Stimulated activated CD4-positive, alpha-beta T cell treated with anti-CD3 and anti-CD28 coated beads, Interleukin-2, amount 100 ng/mL, for 4 hours (primary cell): ENCODE results near the gene HSBP1.

Experiments used
- DNase-seq: peaks from one replicate; pipeline ENCODE4 v3.0.0-alpha.2; 2020; ENCODE audit warnings: low read depth

HSBP1 gene

DNA sequence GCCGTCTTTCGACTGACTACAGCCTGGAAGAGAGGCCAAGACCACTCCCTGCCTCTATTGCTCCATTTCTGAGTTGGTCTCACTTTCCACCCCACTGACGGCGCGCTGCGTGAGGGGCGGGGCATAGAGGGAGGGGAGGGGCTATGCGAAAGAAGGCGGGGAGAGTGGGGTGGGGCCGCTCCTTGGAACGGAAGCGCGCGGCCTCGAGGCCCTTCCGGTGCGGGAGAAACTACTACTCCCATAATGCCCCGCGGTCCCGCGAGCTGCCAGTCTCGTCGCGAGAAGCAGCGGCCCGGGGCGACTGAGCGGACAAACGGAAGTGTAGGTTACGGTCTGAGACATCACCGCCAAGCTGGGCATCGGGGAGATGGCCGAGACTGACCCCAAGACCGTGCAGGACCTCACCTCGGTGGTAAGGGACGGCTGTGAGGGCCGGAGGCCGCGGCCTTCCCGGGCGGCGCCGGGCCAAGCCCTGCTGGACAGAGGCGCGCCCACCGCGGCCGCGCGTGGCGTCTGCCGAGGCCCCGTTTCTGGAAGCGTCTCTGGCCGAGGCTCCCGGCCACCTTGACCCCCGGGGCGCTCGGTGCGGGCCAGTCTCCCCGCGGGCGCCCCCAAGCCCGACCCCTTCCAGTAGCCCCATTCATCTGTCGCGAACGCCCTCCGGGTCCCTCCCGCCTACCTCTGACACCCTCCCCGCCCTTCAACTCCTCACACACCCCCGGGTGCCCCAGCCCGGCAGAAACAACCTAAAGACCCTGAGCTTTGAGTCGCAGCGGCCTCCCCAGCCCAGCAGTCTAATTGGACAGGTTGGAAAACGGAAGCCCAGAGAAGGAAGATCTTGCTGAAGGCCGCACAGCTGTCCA, at the start of gene HSBP1:
HSBP1 (plus strand) TSS at position 269 of the 863 bp plus-strand sequence; CDS start at position 368, 99 bp downstream.
- peak; percentile 89 for DNase-seq

DNA sequence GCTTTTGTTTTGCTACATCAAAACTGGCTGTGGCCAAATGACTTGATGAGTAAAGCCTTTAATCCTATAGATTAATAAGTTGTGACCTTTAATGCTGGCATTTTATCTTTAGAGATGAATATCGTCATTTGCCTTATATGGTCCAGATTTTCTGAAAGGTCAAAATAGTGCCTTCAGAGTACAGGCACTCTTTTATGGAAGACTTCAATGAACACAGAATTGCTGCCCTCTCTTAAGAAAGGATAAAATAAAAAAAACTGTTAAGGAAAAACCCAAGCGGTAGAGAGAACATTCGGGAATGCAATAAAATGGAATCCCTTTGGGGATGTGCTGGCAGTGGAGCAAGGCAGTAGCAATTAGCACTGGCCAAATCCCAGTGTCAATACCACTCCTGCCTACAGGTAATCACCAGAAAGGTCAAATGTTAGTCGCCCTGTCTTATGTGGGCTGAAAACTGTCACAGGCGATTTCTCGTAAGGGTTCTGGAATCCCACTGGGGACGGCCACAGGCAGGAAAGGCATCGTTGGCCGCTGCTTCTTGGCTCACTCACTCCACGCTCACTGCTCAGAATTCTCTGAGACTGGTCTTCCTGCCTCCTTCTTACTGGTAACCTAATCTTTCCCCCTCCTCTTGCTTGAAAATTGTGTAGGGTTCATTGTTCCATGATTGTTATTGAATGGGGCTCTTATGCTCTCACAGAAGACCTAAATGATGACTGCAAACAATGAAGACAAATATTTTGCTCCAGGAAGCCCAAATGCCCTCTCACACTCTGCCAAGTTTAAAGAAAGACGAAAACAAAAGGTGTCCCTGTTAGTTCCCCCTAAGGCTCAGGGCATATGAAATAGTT, 45.4 kb upstream of the HSBP1 start:
- no peak for DNase-seq

DNA sequence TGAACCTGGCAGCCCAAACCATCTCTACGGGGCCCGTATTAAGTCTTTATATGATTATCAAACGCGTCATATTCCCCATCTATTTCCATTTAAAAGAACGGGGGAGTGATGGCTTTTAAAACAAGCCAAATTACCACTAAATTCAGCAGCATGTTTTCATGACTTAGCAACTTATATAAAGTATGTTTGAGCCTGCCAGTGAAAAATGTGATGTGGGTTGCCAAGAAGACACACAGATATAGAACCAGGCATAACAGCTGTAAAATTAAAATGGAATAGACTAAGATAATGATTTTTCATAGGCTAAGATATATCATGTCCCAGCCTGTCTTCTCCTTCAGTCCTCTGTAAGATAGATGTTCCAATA, 44.8 kb upstream of the HSBP1 start:
- no peak for DNase-seq

DNA sequence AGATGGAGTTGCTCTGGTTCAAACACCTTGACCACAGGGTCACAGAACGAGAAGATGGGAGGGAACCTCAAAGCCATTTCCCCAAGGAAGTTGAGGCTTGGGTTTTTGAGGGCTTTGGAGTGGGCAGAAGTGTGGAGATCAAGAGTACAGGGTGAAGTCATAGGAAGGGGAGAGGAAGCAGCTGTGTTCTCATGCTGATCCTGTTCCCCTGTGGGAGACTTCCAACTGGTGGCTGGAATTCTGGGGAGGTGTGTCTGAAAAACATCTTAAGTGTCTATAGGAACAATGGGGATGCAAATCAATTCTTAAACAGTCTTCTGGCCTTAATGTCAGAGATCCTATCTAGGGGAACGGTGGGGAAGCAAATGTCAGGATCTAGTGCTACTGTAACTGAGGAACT, 38.8 kb upstream of the HSBP1 start:
- DNase-seq, result no peak

DNA sequence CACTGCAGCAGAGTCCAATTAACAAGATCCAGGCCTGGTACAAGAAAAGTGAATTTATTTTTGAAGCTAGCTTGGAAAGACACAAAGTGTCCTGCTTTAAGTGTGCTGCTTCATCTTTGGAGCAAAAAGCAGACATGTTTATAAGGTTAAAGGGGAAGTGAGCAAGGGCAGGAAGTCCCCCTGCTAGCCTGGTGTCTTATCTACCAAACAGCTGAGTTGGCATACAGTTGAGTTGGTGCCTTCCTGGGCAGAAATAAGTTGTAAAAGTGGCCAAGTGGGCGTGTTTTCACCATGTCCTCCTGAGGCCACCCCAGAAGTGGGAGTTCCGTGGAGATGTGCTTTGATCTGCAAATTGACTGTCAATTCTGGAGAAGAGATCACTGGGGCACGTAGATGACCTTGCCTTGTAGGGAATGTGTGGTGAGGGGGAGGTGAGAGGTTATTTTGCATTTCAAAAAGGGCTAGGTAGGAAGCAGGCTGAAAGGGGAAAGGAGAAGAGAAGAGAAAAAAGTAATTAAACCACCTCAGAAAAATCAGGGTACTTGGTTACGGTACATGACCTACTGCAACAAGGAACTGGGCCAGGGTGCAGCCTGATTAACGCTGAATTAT, 38.3 kb upstream of the HSBP1 start:
- no peak for DNase-seq

DNA sequence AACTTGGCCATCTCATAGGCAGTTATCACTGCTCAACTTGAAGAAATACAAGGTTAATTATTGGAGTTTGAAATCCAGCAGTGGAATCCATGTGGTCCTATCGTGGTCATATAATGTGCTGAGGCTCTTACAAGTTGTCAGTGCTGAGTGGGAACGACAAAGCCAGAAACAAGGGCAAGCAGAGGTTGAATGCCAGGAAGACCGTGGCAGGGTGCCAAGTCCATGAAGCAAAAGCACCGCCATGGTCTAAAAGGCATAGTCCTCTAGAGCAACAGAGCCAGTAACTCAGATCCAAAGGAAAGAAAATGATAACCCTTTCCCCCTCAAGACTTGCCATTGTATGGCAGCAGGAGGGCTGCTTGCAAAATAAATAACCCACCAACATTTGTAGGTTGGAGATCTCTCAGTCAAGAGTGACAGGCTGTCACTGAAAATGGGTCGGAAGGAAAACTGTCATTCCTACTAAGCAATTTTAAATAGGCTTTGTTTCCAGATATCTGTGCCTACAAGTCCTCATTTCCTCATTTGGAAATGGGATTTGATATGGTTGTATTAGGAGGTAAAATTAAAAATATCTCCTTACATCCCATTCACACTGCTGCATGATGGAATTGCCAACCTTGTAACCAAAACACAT, 36.4 kb upstream of the HSBP1 start:
- DNase-seq, result no peak

DNA sequence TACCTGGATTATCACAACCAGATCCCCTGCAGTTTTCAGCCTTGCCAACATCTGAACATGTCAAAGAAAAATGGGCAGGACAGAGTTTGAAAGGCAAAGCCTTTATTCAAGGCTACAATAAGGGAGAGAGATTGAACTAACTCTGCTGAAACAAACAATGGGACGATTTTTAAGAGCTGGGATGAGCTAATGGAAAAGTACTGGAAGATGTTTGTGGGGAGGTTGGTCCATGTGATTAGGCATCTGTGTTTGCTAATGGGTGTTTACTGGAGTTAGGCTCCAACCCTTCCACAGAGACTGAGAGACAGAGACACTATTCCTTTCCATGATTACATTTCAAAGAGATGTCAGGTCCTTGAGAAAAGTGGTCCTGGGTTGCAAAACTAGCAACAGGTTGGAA, 35.0 kb upstream of the HSBP1 start:
- DNase-seq, result no peak

DNA sequence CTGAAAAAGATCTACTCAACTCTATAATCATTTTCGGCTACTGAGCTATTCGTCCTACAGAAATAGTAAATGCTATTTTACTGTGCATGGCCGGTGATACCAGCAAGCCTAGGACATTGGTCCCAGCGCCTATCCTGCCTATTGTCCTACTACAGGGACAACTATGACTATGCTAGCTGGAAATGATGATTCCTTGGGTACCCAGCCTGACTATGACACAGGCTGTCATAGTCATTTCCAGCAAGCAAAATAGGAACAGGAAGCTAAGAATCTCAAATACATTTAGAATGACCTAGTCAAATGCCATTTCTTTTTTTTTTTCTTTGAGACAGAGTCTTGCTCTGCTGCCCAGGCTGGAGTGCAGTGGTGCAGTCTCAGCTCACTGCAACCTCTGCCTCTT, 33.7 kb upstream of the HSBP1 start:
- DNase-seq, result no peak

DNA sequence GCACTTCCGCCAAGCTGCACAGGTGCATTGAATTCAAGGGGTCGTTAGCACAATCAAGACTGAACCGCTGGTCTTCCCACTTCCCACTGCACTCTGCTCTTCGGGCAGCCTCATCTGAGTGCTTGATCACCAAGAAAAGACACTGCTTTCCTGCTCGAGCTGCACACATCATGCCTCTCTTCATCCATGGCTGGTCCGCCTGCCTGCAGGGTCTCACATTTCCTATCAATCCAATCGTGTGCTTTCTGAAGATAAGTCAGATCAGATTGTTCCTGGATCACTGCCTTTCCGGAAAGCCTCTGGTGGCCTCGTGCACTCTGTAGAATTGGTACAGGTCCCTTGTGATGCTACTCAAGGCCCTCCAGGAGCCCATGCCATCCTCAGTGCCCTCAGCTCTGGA, 30.8 kb upstream of the HSBP1 start:
- DNase-seq, result no peak

DNA sequence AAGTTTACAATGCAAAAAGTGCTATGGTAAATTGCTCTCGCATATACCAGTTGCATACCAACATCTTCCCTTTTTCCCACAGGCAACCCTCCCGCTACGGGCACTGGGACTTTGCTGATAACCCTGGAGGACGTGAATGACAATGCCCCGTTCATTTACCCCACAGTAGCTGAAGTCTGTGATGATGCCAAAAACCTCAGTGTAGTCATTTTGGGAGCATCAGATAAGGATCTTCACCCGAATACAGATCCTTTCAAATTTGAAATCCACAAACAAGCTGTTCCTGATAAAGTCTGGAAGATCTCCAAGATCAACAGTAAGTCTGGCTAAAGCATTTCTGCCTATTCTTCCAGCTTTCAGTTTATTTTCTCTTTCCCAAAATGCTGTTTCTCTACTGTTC, 27.9 kb upstream of the HSBP1 start:
- DNase-seq, result no peak

DNA sequence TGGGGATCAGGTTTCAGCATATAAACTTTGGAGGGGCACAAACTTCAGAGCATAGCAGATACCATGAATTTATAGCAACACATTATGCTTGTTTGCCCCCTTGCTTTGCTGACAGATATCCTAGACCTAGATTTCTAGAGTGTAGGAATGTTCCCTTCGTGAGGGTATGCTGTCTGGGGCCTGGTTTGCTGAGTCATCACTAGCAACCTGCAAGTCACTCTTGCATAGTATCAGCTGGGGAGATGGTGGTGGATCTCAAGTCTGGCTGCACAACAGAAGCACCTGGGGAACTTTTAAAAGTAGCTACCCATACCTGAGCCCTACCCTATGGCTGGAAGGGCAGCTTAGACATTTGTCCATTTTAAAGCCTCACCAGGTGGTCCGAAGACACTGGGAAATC, 22.3 kb upstream of the HSBP1 start:
- no peak for DNase-seq

DNA sequence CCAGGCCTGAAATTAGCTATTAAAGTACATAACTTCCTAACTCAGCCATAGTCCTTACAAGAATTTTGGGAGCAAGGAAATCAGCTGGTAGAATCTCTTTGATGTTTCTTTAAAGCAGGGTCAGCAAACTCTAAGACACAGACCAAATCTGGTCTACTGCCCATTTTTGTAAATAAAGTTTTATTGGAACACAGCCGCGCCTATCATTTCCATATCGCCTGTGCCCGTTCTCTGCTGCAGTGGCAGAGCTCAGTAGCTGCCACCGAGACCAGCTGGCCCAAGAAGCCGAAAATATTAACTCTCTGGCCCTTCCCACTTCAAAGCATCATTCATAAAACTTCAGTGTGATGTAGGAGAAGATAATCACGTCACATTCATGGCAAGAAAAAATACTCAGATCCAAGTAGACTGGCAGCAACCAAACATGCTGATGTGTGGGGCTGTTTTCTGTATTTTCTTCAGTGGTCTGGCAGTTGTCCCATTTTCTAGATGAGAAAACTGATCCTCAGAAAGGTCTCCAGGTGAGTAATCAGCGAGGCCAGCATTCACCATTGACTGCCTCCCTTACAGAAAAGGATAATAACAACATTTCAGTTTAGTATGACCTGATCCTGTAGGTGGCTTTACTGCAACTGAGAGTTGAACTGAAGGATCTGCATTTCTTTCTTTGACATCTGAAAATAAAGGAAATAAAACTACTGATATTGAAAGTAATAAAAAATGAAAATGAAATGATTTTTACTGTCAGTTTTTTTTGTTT, 18.0 kb upstream of the HSBP1 start:
- no peak for DNase-seq

DNA sequence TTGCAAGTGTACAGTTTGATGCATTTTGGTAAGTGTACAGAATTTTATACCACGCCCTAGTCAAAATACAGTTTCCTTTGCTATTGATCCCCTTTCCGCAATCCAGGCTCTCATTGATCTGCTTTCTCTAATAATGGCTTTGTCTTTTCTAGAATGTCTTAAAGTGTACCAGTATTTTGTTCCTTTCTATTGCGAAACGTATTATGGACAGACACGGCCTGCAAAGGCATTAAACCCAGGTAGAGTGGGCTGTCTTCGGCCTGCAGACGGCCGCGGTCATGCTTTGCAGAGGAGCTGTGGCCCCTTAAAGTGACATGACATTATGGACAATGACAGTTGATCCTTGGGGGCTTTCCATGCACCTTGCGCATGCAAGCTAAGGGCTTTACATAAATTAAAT, 15.9 kb upstream of the HSBP1 start:
- DNase-seq, result no peak

DNA sequence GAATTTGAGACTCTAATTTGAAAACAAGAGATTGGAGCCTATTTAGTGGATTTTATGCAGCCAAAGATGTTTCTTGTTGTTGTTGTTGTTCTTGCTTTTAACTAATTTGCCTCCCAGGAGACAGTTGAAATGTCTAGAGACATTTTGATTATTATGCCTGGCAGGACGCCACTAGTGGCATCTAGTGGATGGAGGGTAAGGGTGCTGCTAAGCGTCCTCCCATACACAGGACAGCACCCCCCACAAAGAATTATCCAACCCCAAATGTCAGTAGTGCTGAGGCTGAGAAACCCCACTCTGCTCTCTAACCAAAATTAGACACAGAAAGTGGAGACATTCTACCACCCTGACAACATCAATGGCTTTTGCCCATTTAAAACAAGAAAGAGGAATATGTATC, 15.4 kb upstream of the HSBP1 start:
- no peak for DNase-seq

DNA sequence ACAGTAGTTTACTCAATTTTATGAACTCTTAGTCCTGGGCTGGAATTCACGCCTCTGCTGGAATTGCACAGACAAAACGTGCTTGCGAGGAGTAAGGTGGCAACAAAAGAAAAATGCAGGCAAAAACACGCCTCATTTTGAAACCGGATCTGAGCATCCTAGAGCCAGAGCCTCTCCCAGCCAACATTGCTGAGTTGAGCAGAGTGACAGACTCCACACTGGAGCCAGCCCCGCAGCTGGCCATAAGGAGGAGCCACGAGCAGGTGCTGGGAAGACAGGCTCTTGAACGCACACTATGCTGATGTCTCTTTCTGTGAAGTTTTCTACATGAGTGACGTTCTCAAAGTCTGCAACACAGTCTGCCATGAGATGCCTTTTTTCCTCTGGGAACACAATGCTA, 14.6 kb upstream of the HSBP1 start:
- DNase-seq, result no peak

DNA sequence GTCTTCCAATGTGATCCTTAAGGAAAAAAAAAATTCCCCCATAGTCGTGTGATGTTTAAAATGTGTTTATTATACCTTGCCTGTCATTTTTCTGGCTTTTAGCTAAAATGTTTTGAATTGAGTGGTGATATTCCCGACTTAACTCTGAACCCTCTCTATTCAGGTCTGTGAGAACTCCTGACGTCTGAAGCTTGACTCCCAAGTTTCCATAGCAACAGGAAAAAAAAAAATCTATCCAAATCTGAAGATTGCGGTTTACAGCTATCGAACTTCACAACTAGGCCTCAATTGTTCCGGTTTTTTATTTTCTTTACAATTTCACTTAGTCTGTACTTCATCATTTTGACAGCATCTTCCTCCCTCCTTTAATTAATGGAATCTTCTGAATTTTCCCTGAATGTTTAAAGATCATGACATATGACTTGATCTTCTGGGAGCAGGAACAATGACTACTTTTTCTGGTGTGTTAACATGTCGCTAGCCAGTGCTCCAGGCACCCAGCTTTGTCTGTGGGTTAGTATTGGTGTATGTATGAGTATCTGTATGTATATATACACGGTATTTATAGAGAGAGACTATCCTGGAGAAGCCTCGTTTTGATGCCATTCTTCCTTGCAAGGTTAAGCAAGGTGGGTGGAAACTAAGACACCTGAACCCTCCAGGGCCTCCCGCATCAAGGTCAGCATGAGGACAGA, 12.8 kb upstream of the HSBP1 start:
- no peak for DNase-seq

DNA sequence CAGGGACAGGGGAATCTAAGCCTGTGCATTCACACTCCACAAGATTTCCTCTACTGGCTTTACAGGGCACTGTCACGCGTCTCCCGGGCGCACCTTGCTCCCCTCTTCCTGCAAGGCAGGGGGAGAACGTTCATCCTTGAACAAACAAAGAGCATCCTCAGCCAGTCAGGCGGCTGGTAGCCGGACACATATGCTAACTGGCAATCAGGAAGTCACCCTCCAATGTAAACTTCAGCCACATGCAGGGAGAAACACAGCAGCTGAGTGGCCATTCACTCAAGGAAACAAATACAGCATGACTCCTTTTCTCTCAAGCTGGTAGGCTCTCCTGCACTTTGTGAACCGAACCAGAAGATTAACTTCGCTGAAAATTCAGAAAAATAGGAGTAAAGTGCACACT, 10.8 kb upstream of the HSBP1 start:
- no peak for DNase-seq

DNA sequence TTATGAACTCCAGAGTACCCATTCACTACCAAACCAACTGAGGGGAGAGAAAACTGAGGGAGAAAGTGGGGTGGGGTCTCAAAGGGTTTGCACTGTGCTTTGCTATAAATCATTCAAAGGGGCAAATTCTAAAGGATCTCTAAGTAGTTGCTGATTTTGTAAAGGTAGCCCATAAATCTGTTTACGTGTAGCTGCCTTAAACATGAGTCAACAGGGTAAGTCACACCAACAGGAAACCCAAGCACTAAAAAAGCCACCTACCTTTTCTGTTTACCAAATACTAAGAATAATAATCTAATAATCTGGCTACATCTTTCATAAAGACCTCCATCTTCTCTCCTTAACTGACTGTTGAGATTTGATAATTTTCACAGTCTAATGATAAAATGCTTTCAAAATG, 8.4 kb upstream of the HSBP1 start:
- no peak for DNase-seq

DNA sequence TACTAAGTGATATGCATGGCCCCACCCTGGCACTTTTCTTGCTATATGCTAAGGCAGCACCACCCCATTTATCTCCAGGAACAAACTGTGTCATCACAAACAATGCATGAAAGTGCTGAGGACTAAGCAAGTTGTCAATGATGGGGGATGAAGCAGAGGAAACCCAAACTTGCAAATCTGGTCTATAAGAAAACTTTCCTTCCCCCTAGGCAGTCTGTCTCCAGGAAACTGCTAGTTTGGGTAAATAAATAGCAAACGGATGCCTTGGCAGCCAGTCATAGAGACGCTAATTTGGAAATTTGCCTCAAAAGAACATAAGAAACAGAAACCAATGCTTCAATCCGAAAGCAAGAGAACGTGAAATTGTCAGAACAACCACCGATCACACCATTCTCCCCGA, 5.6 kb upstream of the HSBP1 start:
- DNase-seq, result no peak

DNA sequence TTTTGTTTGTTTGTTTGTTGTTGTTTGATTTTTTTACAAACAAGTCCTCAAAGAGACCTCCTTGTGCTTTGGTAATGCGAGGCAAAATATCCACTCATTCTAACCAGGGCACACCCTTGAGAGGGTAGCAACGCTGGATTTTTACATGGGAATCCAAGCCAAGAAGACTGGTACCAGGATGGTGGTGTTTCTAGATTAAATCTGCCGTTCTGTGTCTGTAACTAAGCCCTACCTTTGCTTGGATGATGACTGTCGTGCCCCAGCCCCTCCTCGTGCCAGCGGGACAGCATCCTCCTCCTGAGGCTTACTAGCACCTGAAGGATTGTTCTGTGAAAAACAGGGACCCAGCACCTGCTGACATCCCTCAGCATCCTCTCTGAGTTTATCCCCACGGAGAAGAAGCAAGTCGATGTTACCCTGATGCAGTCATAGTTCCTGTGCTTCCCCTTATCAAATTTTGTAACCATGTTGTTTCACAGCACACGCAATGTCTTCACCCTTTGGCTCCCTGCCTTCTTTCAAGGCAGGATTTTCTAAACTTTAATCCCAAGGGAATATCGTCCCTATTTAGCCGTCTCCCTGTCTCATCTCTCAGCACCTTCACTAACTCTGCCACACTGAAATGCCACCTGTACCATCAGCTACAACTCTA, 5.1 kb upstream of the HSBP1 start:
- no peak for DNase-seq

DNA sequence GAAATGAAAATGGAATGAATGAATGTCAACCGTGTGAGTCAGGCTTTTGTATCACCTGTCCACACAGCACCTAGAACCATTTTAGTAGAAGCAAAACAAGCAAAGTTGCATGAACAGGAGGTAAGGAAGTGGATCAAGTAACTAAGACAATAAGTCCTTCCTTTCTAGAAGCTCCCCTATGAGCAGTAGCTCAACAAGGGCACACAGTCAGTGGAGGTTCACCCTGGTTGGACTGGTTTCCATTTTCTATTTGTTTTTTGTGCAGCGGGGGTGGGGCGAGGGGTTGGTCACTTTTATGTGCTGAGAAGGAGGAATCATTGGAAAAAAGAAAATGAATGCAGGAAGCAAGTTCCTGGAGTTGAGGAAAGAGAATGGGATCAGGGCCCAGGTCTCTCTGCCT, 4.0 kb upstream of the HSBP1 start:
- DNase-seq, result no peak
